ENCODE data around the gene CYYR1. TPM values are rescaled to one million over a fixed set of nuclear protein-coding genes. Genes with fewer than 3 reads are reported as not detected.

The CYYR1 gene
- total and polyA plus RNA-seq, 2 donors (not counting 3 experiments of a cell fraction or from before 2014, with no cell fraction given) = 13.2 to 25.7 TPM

DNA sequence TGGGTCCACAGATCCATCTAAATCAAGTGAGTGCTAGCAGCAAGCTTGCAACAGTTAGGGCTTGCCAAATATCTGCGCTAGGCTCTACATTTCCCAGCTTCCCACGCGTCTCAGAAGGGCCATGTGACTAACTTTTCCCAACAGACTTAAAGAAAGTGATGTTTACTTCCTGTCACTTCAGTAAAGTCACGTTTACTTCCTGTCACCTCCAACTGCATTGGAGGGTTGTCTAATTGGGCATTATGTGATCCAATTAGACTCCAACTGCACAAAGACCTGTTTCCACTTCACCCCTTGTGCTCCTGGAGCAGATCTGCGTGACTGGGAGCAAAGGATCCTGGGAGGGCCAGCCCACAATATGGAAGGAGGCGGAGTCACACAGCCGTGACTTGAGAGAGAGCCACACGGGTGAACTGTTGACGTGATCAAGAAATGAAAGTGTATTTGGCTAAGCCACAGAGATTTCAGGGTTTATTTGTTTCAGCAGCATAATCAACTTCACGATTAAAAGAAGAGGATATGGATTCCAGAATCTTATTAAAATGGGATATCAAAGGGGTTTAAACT, 77.7 kb downstream of the CYYR1 start:
- Histone ChIP-seq H3K4me3 (replicated peaks in 1 of 3; ENCODE audit: insufficient read depth in 1 of 3, low read depth in 1 of 3, low read length in 3 of 3) (no peak overlapping the region), H3K27me3 (ENCODE audit: control insufficient read depth in 2 of 2, insufficient read depth in 2 of 2, low read length in 2 of 2) (no peaks in the 10 kb centered on the region), H4K20me1 (replicated peaks; ENCODE audit: control insufficient read depth, extremely low read depth, insufficient read depth, low read length) (no peaks in the 10 kb centered on the region), H3K27ac (ENCODE audit: insufficient read depth, low read depth, low read length) (no peak overlapping the region), H2AFZ (ENCODE audit: low read depth, low read length) (no peak overlapping the region), H3K9me1 (replicated peaks; ENCODE audit: control insufficient read depth, extremely low read depth, insufficient read depth, low read length) (no peaks in the 10 kb centered on the region), H3K9me3 (replicated peaks; ENCODE audit: control insufficient read depth, insufficient read depth, low read length) (no peaks in the 10 kb centered on the region), H3K9ac (replicated peaks; ENCODE audit: extremely low read depth, insufficient read depth, low read length) (no peak overlapping the region), H3K79me2 (ENCODE audit: control insufficient read depth, insufficient read depth, low read length) (no peaks in the 10 kb centered on the region), H3K4me2 (ENCODE audit: insufficient read depth, low read length) (no peak overlapping the region), H3K4me1 (ENCODE audit: control insufficient read depth, extremely low read depth, insufficient read depth, low read length) (no peaks in the 10 kb centered on the region), H3K36me3 (ENCODE audit: control insufficient read depth in 2 of 2, extremely low read depth in 1 of 2, insufficient read depth in 2 of 2, low read length in 2 of 2) (no peaks in the 10 kb centered on the region)
- no TSS peak for BruUV-seq (replicated peaks)
- dilution Hi-C loops (cut with MboI; ENCODE audit: extremely low pct_ligation_motif_present, low sequenced_read_pairs) = no loop called here
- TF ChIP-seq, protein P1, sequence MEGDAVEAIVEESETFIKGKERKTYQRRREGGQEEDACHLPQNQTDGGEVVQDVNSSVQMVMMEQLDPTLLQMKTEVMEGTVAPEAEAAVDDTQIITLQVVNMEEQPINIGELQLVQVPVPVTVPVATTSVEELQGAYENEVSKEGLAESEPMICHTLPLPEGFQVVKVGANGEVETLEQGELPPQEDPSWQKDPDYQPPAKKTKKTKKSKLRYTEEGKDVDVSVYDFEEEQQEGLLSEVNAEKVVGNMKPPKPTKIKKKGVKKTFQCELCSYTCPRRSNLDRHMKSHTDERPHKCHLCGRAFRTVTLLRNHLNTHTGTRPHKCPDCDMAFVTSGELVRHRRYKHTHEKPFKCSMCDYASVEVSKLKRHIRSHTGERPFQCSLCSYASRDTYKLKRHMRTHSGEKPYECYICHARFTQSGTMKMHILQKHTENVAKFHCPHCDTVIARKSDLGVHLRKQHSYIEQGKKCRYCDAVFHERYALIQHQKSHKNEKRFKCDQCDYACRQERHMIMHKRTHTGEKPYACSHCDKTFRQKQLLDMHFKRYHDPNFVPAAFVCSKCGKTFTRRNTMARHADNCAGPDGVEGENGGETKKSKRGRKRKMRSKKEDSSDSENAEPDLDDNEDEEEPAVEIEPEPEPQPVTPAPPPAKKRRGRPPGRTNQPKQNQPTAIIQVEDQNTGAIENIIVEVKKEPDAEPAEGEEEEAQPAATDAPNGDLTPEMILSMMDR (IDR thresholded peaks at IDR 0.05; ENCODE audit: extremely low read depth in 1 of 2, insufficient read depth in 1 of 2, low read depth in 1 of 2, low read length in 2 of 2) = no peak
- no peak for TF ChIP-seq MAX (IDR thresholded peaks at IDR 0.05; ENCODE audit: insufficient read depth, insufficient read length)
- TF ChIP-seq GATA2 (IDR thresholded peaks at IDR 0.05; ENCODE audit: insufficient read depth, insufficient read length, low read depth, low read length) = no peak
- TF ChIP-seq JUN (IDR thresholded peaks at IDR 0.05; ENCODE audit: borderline replicate concordance, insufficient read depth, insufficient read length, low read depth) = no peak
- ChIA-PET POLR2A (no interaction called here), CTCF (no interaction called here)
- FAIRE-seq (no peak), DNase-seq (ENCODE audit: low read depth, low spot score) (no peak)
- intact Hi-C loops (cut with micrococcal nuclease) = no loop called here

DNA sequence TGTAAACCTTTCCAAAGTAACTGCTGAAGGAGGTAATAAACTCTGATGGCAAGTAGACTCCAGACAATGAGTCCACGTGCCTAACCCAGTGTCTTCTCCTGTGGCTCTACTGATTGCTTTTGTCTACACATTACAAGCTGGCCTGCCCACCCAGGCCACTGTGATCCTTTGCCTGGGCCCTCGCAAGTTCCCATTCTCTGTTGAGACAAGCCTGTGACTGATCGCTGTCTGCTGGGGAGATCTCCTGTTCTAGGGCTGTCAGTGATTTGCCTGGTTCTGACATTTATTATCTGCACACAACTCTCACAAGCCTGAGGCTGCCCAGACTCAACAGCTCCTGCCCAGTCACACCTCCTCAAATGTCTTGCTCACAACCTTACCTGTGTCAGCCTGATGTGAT, 81.4 kb downstream of the CYYR1 start:
- no peak overlapping the region for H3K4me2 ChIP-seq (ENCODE audit: insufficient read depth, low read length)
- H4K20me1 ChIP-seq (replicated peaks; ENCODE audit: control insufficient read depth, extremely low read depth, insufficient read depth, low read length) = no peaks in the 10 kb centered on the region
- FAIRE-seq = no peak
- H3K9me1 ChIP-seq (replicated peaks; ENCODE audit: control insufficient read depth, extremely low read depth, insufficient read depth, low read length) = no peaks in the 10 kb centered on the region
- POLR2A ChIA-PET = no interaction called here
- CTCF ChIA-PET = no interaction called here
- no peak for DNase-seq (ENCODE audit: low read depth, low spot score)
- no peak overlapping the region for H3K4me3 ChIP-seq (replicated peaks in 1 of 3; ENCODE audit: insufficient read depth in 1 of 3, low read depth in 1 of 3, low read length in 3 of 3)
- no peak overlapping the region for H3K9ac ChIP-seq (replicated peaks; ENCODE audit: extremely low read depth, insufficient read depth, low read length)
- no TSS peak for BruUV-seq (replicated peaks)
- no peaks in the 10 kb centered on the region for H3K27me3 ChIP-seq (ENCODE audit: control insufficient read depth in 2 of 2, insufficient read depth in 2 of 2, low read length in 2 of 2)
- dilution Hi-C loops (cut with MboI; ENCODE audit: extremely low pct_ligation_motif_present, low sequenced_read_pairs) (no loop called here), intact Hi-C loops (cut with micrococcal nuclease) (no loop called here)
- H3K36me3 ChIP-seq (ENCODE audit: control insufficient read depth in 2 of 2, extremely low read depth in 1 of 2, insufficient read depth in 2 of 2, low read length in 2 of 2) = no peaks in the 10 kb centered on the region
- no peak overlapping the region for H3K27ac ChIP-seq (ENCODE audit: insufficient read depth, low read depth, low read length)
- H3K79me2 ChIP-seq (ENCODE audit: control insufficient read depth, insufficient read depth, low read length) = no peaks in the 10 kb centered on the region
- no peak for TF ChIP-seq POLR2AphosphoS5 (IDR thresholded peaks at IDR 0.05; ENCODE audit: insufficient read depth, low read depth, low read length)
- no peak for TF ChIP-seq FOS (IDR thresholded peaks at IDR 0.05; ENCODE audit: borderline replicate concordance, insufficient read depth, low read length)
- no peak for TF ChIP-seq GATA2 (IDR thresholded peaks at IDR 0.05; ENCODE audit: insufficient read depth, insufficient read length, low read depth, low read length)
- TF ChIP-seq, protein P1 (IDR thresholded peaks at IDR 0.05; ENCODE audit: extremely low read depth in 1 of 2, insufficient read depth in 1 of 2, low read depth in 1 of 2, low read length in 2 of 2) = no peak
- TF ChIP-seq EZH2 (IDR thresholded peaks at IDR 0.05; ENCODE audit: borderline replicate concordance, low read depth, low read length, severe bottlenecking) = no peak
- no peak for TF ChIP-seq POLR2A (IDR thresholded peaks at IDR 0.05; ENCODE audit: low read depth, low read length)
- TF ChIP-seq MAX (IDR thresholded peaks at IDR 0.05; ENCODE audit: insufficient read depth, insufficient read length) = no peak
- no peak for TF ChIP-seq MYC (IDR thresholded peaks at IDR 0.05; ENCODE audit: low read depth, low read length)
- TF ChIP-seq JUN (IDR thresholded peaks at IDR 0.05; ENCODE audit: borderline replicate concordance, insufficient read depth, insufficient read length, low read depth) = no peak
- H3K4me1 ChIP-seq (ENCODE audit: control insufficient read depth, extremely low read depth, insufficient read depth, low read length) = no peaks in the 10 kb centered on the region
- H3K9me3 ChIP-seq (replicated peaks; ENCODE audit: control insufficient read depth, insufficient read depth, low read length) = no peaks in the 10 kb centered on the region
- H2AFZ ChIP-seq (ENCODE audit: low read depth, low read length) = no peak overlapping the region

Measured in endothelial cell of umbilical vein (primary cell).